Measurements from ENCODE around the gene PPP1R7. TPM values are rescaled to one million over a fixed set of nuclear protein-coding genes. Genes with fewer than 3 reads are reported as not detected.
"Not testable (repeated sequence)": the region's sequence is repeated elsewhere in the genome, so short reads cannot be mapped to it uniquely, and the experiment has no call there.

PPP1R7 gene
- 10 to 100 TPM; 90.2 to 92.0 TPM for total RNA-seq

- POLR2A ChIA-PET, result interaction anchor here (0.6 to 2.2 kb wide), 8 partner anchors 24 to 108 kb away, joined by 3 to 8 read pairs (median 4); partner anchors contain the start of gene MTERF4
- CTCF ChIA-PET, result interaction anchor here (0.6 to 2.0 kb wide), 8 partner anchors 37 to 694 kb away, joined by 3 to 9 read pairs (median 4); no protein-coding TSS in a partner anchor
Measured at GRCh38 chr2:241149925-241150659, at the start of gene PPP1R7. Gene PPP1R7, plus strand, starts transcription at chr2:241150467. Its CDS starts 29 bp downstream, at chr2:241150496.

GRCh38 chr2:241102239-241102803 is 47.9 kb upstream of the PPP1R7 start, which contains the start of gene MTERF4:
Gene MTERF4, minus strand, starts transcription at chr2:241102287. Its CDS starts 14 bp downstream, at chr2:241102273.
- ChIA-PET POLR2A (interaction anchor here (1.1 to 2.2 kb wide), 5 partner anchors 9 to 516 kb away, joined by 3 to 13 read pairs (median 5); partner anchors contain the start of genes CAPN10 and PASK), CTCF (no interaction called here)

- ChIA-PET CTCF (interaction anchor here (0.7 kb wide), 1 partner anchor 201 kb away, joined by 4 read pairs; no protein-coding TSS in a partner anchor), POLR2A (no interaction called here)
Measured at GRCh38 chr2:241103176-241103595, 47.1 kb upstream of the PPP1R7 start.

DNA sequence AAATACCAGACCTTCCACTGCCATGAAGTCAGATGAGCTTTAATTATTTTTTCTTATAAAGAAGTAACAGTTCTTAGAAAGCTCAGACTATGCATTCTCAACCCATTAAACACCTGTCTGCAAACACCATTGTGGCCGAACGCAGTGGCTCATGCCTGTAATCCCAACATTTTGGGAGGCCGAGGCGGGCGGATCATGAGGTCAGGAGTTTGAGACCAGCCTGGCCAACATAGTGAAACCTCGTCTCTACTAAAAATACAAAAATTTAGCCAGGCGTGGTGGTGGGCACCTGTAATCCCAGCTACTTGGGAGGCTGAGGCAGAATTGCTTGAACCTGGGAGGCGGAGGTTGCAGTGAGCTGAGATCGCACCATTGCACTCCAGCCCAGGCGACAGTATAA is 45.7 kb upstream of the PPP1R7 start:
- CTCF ChIA-PET, result interaction anchor here (0.7 kb wide), 2 partner anchors 9 to 27 kb away, joined by 3 read pairs; no protein-coding TSS in a partner anchor
- POLR2A ChIA-PET, result not testable (repeated sequence)

DNA sequence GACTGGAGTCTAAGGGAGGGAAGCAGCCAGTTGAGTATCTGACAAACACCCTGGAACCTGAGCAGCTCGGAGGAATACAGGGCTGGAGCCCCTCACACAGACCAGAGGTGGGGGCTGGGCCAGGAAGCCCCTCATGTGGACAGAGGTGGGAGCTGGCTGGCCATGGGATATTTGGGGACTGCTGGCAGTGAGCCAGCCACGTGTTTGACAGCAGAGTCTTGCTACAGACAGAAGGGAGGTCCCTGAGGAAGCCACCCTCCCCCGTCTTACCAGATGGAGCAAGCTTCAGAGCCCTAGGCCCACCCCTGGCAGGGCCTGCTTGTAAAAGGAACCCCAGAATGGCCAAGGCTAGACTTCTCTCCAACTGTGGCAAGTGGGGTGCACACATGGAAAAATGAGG is 44.6 kb upstream of the PPP1R7 start:
- CTCF ChIA-PET, result no interaction called here
- POLR2A ChIA-PET, result no interaction called here

- CTCF ChIA-PET, result interaction anchor here (0.6 to 1.0 kb wide), 2 partner anchors 29 to 183 kb away, joined by 3 to 4 read pairs; no protein-coding TSS in a partner anchor
- POLR2A ChIA-PET, result interaction anchor here (1.0 kb wide), 1 partner anchor 44 kb away, joined by 3 read pairs; no protein-coding TSS in a partner anchor
Measured at GRCh38 chr2:241107031-241107783, 43.1 kb upstream of the PPP1R7 start.

GRCh38 chr2:241108271-241109209 is 41.7 kb upstream of the PPP1R7 start:
- ChIA-PET CTCF (interaction anchor here (0.9 to 1.0 kb wide), 2 partner anchors 21 to 41 kb away, joined by 3 to 5 read pairs; partner anchors contain the start of genes PASK and PPP1R7), POLR2A (interaction anchor here (0.7 to 1.0 kb wide), 2 partner anchors 43 to 593 kb away, joined by 3 read pairs; no protein-coding TSS in a partner anchor)

DNA sequence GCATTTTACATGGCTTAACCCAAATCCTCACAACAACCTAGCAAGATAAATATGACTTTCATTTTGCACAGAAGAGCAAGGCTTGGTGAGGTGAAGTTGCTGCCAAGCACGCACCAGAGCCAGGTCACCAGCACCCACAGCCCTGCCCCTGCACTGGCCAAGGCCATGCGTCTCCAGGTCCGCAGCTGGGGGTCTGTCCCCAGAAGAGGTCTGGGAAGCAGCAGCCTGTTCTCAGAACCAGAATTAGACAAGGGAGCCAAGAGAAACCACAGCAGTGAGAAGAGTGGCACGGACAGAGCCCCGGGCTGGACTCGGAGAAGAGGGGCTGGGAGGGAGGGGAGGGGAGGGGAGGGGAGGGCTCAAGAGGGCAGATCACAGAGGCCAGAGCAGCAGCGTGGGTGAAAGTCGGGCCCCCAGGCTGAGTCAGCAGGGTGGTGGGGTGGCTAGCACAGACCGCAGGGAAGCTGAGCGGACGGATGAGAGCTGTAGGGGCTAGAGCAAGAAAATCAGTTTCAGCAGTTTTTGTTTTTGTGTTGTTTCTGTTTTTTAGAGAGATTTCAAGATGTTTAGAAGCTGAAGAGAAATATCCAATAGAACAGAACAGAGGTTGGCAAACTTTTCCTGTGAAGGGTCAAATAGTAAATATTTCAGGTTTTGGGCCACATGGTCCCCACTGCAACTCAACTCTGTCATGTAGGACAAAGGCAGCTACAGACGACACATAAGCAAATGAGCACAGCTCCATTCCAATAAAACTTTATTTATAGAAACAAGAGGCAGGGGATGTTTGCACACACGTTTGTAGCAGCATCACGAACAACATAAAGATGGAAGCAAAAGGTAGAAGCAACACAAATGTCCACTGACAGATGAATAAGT is 40.8 kb upstream of the PPP1R7 start:
- ChIA-PET CTCF (interaction anchor here (1.0 kb wide), 1 partner anchor 40 kb away, joined by 5 read pairs; the partner anchor contains the start of genes PASK and PPP1R7), POLR2A (interaction anchor here (0.7 to 1.0 kb wide), 2 partner anchors 14 to 46 kb away, joined by 3 to 9 read pairs; no protein-coding TSS in a partner anchor)

GRCh38 chr2:241110089-241110606 is 40.1 kb upstream of the PPP1R7 start:
- ChIA-PET CTCF (interaction anchor here (1.0 to 1.2 kb wide), 2 partner anchors 40 to 41 kb away, joined by 4 to 5 read pairs; partner anchors contain the start of genes PASK and PPP1R7), POLR2A (interaction anchor here (0.7 to 2.9 kb wide), 4 partner anchors 9 to 45 kb away, joined by 3 to 13 read pairs (median 6); partner anchors contain the start of gene MTERF4)

GRCh38 chr2:241110607-241111439 is 39.4 kb upstream of the PPP1R7 start:
- CTCF ChIA-PET, result interaction anchor here (0.7 to 1.2 kb wide), 2 partner anchors 33 to 40 kb away, joined by 3 to 4 read pairs; no protein-coding TSS in a partner anchor
- POLR2A ChIA-PET, result interaction anchor here (0.8 to 2.9 kb wide), 3 partner anchors 9 to 45 kb away, joined by 3 to 13 read pairs (median 3); partner anchors contain the start of gene MTERF4

DNA sequence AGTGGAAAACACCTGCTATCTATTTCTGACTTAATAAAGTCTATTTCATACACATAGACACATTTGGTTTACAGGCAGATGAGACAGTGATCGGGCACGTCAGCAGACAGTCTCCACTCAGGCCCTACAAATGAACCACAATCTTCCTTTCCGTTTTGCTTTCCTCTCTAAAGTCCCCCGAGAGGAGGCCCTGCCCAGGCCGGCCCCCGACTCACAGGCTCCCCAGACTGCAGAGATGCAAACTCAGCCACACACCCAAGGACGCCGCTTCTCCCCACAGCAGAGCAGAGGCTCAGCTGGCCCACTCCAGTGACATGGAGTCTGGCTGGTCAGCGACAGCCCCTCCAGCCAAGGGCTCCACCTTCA is 38.8 kb upstream of the PPP1R7 start:
- POLR2A ChIA-PET, result interaction anchor here (0.6 to 2.9 kb wide), 3 partner anchors 10 to 50 kb away, joined by 8 to 13 read pairs (median 10); partner anchors contain the start of genes MTERF4, PASK and PPP1R7

DNA sequence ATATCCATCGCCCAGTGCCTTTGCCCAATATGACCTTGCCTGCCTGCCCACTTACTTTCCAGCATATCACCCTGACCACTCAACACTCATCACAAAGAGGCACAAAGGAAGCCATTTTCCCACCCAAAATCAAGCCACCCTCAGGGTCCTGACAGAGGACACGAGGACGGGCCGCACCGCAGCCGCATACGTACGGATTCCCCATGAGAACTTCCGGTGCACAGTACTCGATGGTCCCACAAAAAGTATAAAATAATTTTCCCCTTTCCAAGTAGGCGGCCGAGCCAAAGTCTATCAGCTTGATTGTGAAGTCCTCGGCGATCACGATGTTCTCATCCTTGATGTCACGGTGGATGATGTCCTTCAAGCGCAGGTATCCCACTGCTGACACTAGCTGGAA is 38.2 kb upstream of the PPP1R7 start:
- ChIA-PET POLR2A (interaction anchor here (0.6 to 2.9 kb wide), 4 partner anchors 10 to 51 kb away, joined by 5 to 13 read pairs (median 9); partner anchors contain the start of genes MTERF4, PASK and PPP1R7), CTCF (interaction anchor here (1.4 kb wide), 1 partner anchor 34 kb away, joined by 5 read pairs; no protein-coding TSS in a partner anchor)

More for the DNA sequence above, 38.8 kb upstream of the PPP1R7 start:
- CTCF ChIA-PET, result interaction anchor here (0.7 to 1.2 kb wide), 2 partner anchors 33 to 40 kb away, joined by 3 to 4 read pairs; no protein-coding TSS in a partner anchor

- CTCF ChIA-PET, result interaction anchor here (0.6 to 1.4 kb wide), 2 partner anchors 34 to 37 kb away, joined by 4 to 5 read pairs; partner anchors contain the start of genes PASK and PPP1R7
Measured at GRCh38 chr2:241112592-241112991, 37.7 kb upstream of the PPP1R7 start.

GRCh38 chr2:241114836-241115235 is 35.4 kb upstream of the PPP1R7 start:
- CTCF ChIA-PET, result no interaction called here

More at GRCh38 chr2:241112592-241112991, 37.7 kb upstream of the PPP1R7 start:
- POLR2A ChIA-PET, result interaction anchor here (0.9 to 2.9 kb wide), 3 partner anchors 11 to 37 kb away, joined by 5 to 13 read pairs (median 8); partner anchors contain the start of genes MTERF4, PASK and PPP1R7

DNA sequence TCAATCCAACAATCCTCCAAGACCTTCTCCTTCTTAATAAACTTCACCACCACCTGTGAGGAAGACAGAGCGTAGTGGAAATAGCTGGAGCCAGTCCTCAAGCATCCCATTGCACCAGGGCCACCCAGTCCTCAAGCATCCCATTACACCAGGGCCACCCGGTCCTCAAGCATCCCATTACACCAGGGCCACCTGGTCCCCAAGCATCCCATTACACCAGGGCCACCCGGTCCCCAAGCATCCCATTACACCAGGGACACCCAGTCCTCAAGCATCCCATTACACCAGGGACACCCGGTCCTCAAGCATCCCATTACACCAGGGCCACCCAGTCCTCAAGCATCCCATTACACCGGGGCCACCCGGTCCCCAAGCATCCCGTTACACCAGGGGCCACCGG is 34.9 kb upstream of the PPP1R7 start:
- ChIA-PET CTCF (no interaction called here), POLR2A (no interaction called here)

More at GRCh38 chr2:241114836-241115235, 35.4 kb upstream of the PPP1R7 start:
- POLR2A ChIA-PET, result no interaction called here

Data from activated CD8-positive, alpha-beta memory T cell treated with anti-CD3 and anti-CD28 coated beads for 36 hours (primary cell).